HG02970 (cell line): Measurements from ENCODE around the gene PRKCZ.
"Not testable (repeated sequence)": the region's sequence is repeated elsewhere in the genome, so short reads cannot be mapped to it uniquely, and the experiment has no call there.

Experiments used
- ATAC-seq: cut with Tn5 transposase; IDR thresholded peaks from one replicate; pipeline ENCODE4 v1.9.1; 2021; ENCODE audit warnings: mild to moderate bottlenecking, moderate library complexity, moderate number of reproducible peaks; ENCODE audit not compliant: unreplicated experiment, low FRiP score

PRKCZ gene

GRCh38 chr1:2147869-2148268, 97.7 kb downstream of the PRKCZ start:
- ATAC-seq = not testable (repeated sequence)

- ATAC-seq = no peak
Observed at GRCh38 chr1:2148691-2149090, 98.5 kb downstream of the PRKCZ start.

- ATAC-seq = no peak
Observed at GRCh38 chr1:2150801-2151200, 100.6 kb downstream of the PRKCZ start.

GRCh38 chr1:2151252-2151651, 101.0 kb downstream of the PRKCZ start:
- ATAC-seq = no peak

GRCh38 chr1:2151911-2152310, 101.7 kb downstream of the PRKCZ start:
- no peak for ATAC-seq

- ATAC-seq = no peak
Observed at GRCh38 chr1:2152954-2153353, 102.7 kb downstream of the PRKCZ start.

GRCh38 chr1:2154022-2154421, 103.8 kb downstream of the PRKCZ start:
- ATAC-seq = no peak

- no peak for ATAC-seq
Observed at GRCh38 chr1:2155147-2155598, 105.0 kb downstream of the PRKCZ start.

GRCh38 chr1:2155788-2156187, 105.6 kb downstream of the PRKCZ start:
- no peak for ATAC-seq

GRCh38 chr1:2156866-2157265, 106.7 kb downstream of the PRKCZ start:
- ATAC-seq = no peak

GRCh38 chr1:2157856-2158255, 107.6 kb downstream of the PRKCZ start:
- no peak for ATAC-seq

GRCh38 chr1:2158272-2158671, 108.1 kb downstream of the PRKCZ start:
- no peak for ATAC-seq

- no peak for ATAC-seq
Observed at GRCh38 chr1:2159124-2159523, 108.9 kb downstream of the PRKCZ start.

GRCh38 chr1:2160451-2161300, 110.5 kb downstream of the PRKCZ start:
- no peak for ATAC-seq

- ATAC-seq = no peak
Observed at GRCh38 chr1:2163205-2163604, 113.0 kb downstream of the PRKCZ start.

- ATAC-seq = no peak
Observed at GRCh38 chr1:2165646-2166045, 115.4 kb downstream of the PRKCZ start.

- ATAC-seq = no peak
Observed at GRCh38 chr1:2166254-2166653, 116.0 kb downstream of the PRKCZ start.

- ATAC-seq = no peak
Observed at GRCh38 chr1:2166695-2167094, 116.5 kb downstream of the PRKCZ start.

- ATAC-seq = no peak
Observed at GRCh38 chr1:2168090-2168489, 117.9 kb downstream of the PRKCZ start.

- no peak for ATAC-seq
Observed at GRCh38 chr1:2168535-2168934, 118.3 kb downstream of the PRKCZ start.

- ATAC-seq = no peak
Observed at GRCh38 chr1:2169200-2169836, 119.1 kb downstream of the PRKCZ start.

- no peak for ATAC-seq
Observed at GRCh38 chr1:2170211-2170610, 120.0 kb downstream of the PRKCZ start.
